ENCODE results near the gene CCDC190.
A peak's percentile ranks its signal among the peaks of the same experiment; 100 is the strongest.
"Not testable (repeated sequence)": the region's sequence is repeated elsewhere in the genome, so short reads cannot be mapped to it uniquely, and the experiment has no call there.

The CCDC190 gene

GRCh38 chr1:162876751-162877150 is 15.8 kb upstream of the CCDC190 start:
- no peak for DNase-seq

GRCh38 chr1:162873671-162874666 is 13.0 kb upstream of the CCDC190 start:
- DNase-seq = peak; percentile 67

DNA sequence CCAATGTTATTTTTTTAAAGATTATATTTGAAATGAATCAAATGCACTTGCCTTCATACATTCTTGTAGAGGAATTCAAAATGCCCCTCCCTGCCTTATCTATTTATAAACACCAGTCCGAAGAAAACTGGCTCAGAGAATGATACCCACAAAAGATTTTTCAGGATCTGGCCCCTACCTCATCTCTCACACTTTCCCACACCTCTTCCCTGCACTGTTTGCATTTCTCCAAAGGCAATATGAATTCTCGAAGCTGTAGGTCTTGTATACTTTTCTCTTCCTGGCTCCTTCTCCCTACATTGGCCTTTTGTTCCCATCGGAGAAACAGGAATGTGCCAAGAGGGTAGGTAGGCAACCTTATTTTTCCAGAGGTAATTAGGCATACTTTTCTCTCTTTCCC is 12.0 kb upstream of the CCDC190 start:
- DNase-seq = no peak

GRCh38 chr1:162871417-162871816 is 10.4 kb upstream of the CCDC190 start:
- not testable (repeated sequence) for DNase-seq

DNA sequence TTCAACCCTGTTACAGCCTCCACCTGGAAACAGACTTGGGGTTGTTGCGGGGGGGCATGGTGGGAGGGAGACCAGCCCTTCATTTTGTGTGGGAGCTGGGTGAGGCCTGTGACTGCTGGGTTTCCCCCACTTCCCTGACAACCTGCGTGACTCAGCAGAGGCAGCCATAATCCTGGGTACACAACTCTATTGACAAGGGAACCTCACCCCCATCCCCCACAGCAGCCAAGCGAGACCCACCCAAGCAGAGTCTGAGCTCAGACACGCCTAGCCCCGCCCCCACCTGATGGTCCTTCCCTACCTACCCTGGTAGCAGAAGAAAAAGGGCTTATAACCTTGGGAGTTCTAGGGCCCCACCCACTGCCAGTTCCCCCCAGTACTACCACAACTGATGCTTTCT is 8.0 kb upstream of the CCDC190 start:
- DNase-seq = no peak

GRCh38 chr1:162861625-162862024 is 650 bp upstream of the CCDC190 start:
- no peak for DNase-seq

DNA sequence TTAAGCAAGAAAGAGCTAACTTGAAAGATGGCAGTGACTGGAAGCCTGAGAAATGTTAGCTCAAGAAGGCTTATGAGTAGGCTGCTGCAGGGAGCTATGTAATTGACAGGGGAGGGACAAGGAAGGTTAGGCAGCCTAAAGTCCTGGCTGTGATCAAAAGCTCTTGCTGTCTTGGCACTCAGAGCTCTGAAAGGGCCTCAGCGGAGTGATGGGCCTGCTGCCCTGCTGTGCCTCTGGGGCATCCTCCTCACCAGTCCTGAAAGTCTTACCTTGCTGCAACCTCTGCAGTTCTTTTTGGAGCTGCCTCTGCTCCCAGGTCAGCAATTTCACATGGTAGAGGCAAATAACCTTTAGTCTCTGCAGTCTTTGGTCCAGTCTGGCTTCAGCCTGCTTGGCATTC is 1.8 kb downstream of the CCDC190 start:
- DNase-seq = no peak

GRCh38 chr1:162857850-162858249 is 3.1 kb downstream of the CCDC190 start:
- no peak for DNase-seq

- DNase-seq = no peak
Measured at GRCh38 chr1:162856260-162856659, 4.7 kb downstream of the CCDC190 start.

DNA sequence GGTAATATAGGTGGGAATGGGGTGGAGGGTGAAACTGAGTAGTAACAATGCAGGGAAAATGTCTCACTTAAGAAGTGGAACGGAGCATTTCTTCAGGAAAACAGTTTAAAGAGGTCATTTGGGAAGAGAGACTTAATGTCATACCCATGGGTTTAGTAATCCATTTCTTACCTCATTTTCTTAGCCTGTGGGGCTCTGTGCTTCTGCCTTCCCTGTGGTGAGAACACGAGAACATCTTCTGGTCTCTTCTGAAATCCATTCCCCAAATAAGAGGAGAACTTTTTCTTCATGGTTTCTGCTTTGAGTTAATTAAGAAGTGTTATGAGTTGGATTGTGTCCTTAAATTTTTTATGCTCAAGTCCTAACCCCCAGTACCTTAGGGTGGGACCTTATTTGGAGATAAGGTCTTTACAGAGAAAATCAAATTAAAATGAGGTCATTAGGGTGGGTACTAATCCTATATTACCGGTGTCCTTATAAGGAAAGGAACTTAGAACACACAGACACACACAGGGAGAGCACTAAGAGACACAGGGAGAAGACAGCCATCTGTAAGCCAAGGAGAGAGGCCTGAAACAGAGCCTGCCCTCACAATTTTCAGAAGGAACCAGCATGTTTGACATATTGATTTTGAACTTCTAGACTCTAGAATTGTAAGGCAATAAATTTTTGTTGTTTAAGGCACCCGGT is 5.4 kb downstream of the CCDC190 start:
- no peak for DNase-seq

DNA sequence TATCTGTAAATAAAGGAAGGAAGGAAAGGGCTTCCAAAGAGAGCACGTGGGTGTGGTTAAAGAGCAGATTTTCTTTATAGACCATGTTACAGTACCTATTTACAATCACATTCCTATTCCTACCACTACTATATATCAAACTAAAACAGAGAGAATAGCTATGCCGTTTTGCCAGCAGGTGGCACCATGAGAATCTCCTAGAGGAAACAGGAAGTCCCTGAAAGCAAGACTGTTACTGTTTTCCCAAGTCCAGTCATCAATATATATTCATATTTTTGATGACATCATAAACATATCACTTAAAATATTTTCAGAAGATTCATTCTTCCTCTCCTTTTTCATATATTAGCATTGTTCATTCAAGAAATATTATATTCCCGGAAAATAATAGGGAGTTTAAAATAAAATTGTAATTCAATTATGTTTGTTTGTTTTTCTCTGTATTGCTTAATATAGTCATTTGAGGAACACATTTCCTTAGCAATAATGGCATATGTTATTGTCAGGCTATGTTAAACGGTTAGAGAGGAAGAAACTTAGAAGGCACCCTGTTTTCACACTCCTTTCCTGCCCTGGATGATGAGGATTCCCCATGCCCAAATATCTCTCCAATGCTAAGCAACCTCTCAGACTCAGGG is 6.6 kb downstream of the CCDC190 start:
- DNase-seq = peak; percentile 49

DNA sequence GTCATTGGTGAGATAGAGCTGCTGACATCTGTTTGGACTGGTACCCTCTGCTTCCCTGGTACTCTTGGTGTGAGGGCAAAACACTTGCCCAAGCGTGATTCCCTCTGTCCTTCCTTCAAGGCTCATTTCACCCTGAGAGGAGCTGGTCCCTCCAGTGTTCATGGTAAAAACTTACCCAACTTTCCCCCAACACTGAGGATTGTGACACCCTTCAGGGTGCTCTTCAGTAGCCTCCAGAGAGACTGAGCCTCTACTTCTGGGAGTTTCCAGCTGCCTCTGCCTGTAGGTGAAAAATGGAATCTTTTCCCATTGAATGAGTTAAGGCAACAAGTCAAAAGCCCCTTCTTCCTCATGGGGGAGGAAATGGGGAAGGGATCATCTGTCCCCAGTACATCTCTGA is 9.6 kb downstream of the CCDC190 start:
- DNase-seq = no peak

DNA sequence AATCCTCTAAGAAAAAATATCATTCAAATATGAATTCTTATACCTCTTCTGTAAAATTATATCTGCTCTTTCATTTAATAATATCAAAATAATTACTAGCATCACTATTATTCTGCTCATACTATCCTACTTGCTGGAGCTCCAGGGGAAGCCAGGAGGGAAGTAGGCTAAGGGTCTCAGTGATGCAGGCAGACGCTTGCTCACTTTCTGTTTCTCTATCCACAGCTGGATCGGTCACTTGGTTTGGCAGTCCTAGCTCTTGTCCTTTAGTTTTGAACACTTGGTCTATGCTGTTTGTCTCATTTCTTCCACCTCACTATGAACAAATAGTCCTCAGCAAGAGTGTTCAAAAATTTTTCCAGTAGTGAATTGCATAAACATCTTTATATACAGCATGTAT is 11.3 kb downstream of the CCDC190 start:
- DNase-seq = no peak

DNA sequence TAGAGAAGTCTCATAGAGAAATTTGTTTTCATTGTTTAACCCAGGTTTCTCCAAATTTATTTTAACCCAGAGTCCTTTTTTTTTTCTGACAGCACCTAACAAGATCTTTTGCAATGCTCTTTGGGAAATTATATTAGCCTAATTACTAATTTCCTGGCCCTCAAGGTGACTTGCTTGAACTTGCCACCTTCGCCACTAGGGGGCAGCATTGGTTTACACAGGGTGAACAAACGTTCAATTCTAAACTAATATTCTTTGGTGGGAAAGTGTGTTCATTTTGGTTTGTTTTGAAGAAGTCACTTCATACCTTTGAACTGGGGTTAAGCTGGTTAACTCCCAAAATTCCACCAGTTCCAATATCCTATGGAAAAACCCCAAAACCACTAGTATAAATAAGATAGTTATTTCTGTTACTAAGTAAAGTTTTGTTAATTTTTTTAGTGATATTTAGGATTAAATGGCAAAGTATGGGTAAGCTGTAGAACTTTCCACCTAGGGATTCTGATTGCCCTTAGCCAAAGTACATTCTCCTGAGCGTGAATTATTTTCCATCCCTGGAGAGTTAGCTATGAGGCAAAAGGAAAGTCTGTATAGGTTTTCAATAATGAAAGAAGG is 13.0 kb downstream of the CCDC190 start:
- DNase-seq = peak; percentile 31

GRCh38 chr1:162846256-162847212 is 14.4 kb downstream of the CCDC190 start:
- no peak for DNase-seq

DNA sequence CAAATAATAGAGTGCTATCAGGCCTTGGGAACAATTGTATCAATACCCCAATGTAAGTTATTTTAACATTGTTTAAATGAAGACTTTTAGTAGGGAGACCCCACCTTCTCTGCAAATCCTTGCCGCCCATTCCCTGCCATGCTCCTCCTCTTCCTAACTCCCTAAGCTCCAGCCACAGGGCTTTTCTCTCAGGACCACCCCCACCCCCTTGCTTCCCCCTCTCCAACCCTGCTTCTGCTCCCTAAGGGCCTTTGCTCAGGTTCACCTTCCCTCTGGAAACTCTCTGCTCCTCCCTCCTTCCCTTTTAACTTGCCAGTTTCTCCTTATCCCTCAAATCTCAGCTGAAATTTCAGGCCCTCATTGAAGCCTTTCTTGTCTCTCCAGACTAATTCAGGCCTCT is 16.8 kb downstream of the CCDC190 start:
- no peak for DNase-seq

- DNase-seq = no peak
Measured at GRCh38 chr1:162840250-162840839, 20.6 kb downstream of the CCDC190 start.

- DNase-seq = no peak
Measured at GRCh38 chr1:162838863-162839262, 22.1 kb downstream of the CCDC190 start.

DNA sequence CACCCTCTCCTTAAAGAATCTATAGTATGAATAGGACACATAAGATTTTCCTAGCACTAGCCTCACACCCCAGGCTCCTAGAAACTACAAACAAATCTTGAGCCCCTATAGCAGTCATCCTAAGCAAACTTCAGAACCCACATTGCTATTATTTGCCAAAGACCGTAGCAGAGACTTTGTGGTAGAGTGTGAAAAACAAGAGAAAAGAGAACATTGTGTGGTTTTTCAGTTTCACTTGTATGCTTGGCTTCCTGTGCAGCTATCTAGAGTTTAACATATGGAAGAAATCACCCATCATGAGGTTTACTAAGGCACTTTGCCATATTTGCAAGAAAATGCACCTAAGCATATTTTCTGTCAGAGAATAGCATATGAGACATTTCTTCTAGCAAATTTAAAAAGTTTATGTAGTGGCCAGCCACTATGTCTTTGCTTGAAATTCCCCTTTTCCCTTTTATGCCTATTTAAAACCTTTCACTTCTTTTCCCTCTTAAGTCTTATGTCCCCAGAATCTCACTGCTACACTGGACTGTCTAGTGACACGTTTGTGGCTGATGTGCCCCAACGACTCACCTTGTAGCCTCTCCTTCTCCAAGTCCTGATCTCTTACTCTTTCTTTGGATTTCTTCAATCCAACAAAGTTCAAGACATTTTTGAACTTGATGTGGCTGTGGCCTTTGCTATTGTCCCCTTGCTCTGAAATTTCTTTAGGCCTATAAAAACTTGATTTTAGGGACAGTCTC is 25.6 kb downstream of the CCDC190 start:
- no peak for DNase-seq

DNA sequence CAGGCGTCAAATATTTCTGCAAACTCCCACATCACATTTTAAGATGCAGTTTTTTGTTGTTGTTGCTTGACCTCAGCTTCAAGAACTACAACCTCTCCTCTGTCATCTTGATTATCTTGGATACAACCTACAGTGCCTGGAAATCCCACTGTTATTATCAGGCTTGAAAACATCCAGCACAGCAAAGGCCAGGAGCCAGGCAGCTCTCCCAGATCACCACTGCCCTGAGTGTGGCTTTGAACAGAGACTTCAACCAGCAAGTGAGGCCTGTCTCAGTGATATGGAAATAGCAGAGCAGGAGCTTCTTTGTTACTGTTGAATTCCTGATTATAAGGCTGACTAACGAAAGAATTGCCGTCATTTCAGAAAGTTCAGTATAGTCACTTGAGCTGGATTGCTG is 28.5 kb downstream of the CCDC190 start:
- DNase-seq = no peak

DNA sequence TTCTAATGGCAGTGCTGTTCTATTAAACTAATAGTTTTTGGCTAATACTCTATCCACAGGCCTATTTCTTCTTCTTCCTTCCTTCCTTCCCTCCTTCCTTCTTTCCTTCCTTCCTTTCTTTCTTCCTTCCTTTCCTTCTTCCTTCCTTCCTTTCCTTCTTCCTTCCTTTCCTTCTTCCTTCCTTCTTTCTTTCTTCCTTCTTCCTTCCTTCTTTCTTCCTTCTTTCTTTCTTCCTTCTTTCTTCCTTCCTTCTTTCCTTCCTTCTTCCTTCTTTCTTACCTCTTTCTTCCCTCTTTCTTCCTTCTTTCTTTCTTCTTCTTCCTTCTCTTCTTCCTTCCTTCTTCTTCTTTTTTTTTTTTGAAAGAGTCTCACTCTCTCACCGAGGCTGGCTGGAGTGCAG is 31.7 kb downstream of the CCDC190 start:
- DNase-seq = no peak

All from DMS 273 treated with DMSO at 0.1 percent for 48 hours (cell line).